SK-N-SH (cell line): ENCODE data around the gene CGN. TPM values are rescaled to one million over a fixed set of nuclear protein-coding genes. Genes with fewer than 3 reads are reported as not detected.

Experiments
- CTCF ChIA-PET: fragments of 300-600, 350-600 bp; formaldehyde crosslinking; extraction: SDS; loops from one replicate; lab custom pipeline; 2021; lab: Yijun Ruan, JAX
- POLR2A ChIA-PET: fragments of 350-600 bp; sonication (Branson Sonifier 250); formaldehyde crosslinking; extraction: SDS; loops from one replicate; lab custom pipeline; 2020; ENCODE audit warnings: antibody characterized with exemption, inconsistent platforms; lab: Yijun Ruan, JAX
- DNase-seq: peaks from one replicate; pipeline ENCODE4 v3.0.0; 2012
- H2AFZ ChIP-seq: fragments of 200-600 bp; sonication (generic); 2 replicates; pipeline ENCODE4 v1.8.1; 2016; ENCODE audit warnings: antibody characterized with exemption, mild to moderate bottlenecking, low read depth
- H3F3A ChIP-seq: fragments of 200-600 bp; sonication (generic); replicated peaks from 2 replicates; pipeline ENCODE3; 2016; ENCODE audit warnings: antibody characterized with exemption, mild to moderate bottlenecking; ENCODE audit not compliant: insufficient read depth
- H3K27ac ChIP-seq, 2 experiments: fragments of 200-500 bp in 1 of 2; fragments of 200-600 bp in 1 of 2; sonication (Bioruptor generic) in 1 of 2; sonication (generic), shearing (Covaris generic) in 1 of 2; 2 replicates each; pipeline versions ENCODE4 v1.5.1 to v1.6.1; 2014 to 2016; ENCODE audit warnings: low read depth in 2 of 2, inconsistent platforms in 1 of 2, low read length in 1 of 2, mild to moderate bottlenecking in 1 of 2, mixed read lengths in 1 of 2
- H3K27me3 ChIP-seq: fragments of 200-600 bp; sonication (generic), shearing (Covaris generic); 2 replicates; pipeline ENCODE4 v1.6.1; 2016; ENCODE audit warnings: mixed run types; ENCODE audit not compliant: insufficient read depth
- H3K36me3 ChIP-seq, 2 experiments: fragments of 200-500 bp in 1 of 2; fragments of 200-600 bp in 1 of 2; sonication (Bioruptor generic) in 1 of 2; sonication (generic) in 1 of 2; replicated peaks in 1 of 2; 2 replicates each; pipeline versions ENCODE3 to v1.5.1; 2014 to 2016; ENCODE audit warnings: low read length in 1 of 2, mild to moderate bottlenecking in 1 of 2; ENCODE audit not compliant: insufficient read depth in 2 of 2, control insufficient read depth in 1 of 2
- H3K4me1 ChIP-seq, 2 experiments: fragments of 200-500 bp in 1 of 2; fragments of 200-600 bp in 1 of 2; sonication (Bioruptor generic) in 1 of 2; sonication (generic), shearing (Covaris generic) in 1 of 2; 2 replicates each; pipeline versions ENCODE4 v1.5.1 to v1.6.1; 2014 to 2016; ENCODE audit warnings: low read depth in 1 of 2, low read length in 1 of 2, mixed run types in 1 of 2; ENCODE audit not compliant: insufficient read depth in 2 of 2, control insufficient read depth in 1 of 2
- H3K4me2 ChIP-seq: fragments of 200-600 bp; sonication (generic), shearing (Covaris generic); 2 replicates; pipeline ENCODE4 v1.6.1; 2017; ENCODE audit warnings: mixed run types
- H3K4me3 ChIP-seq, 2 experiments: fragments of 200-500 bp in 1 of 2; fragments of 200-600 bp in 1 of 2; sonication (Bioruptor generic) in 1 of 2; sonication (generic), shearing (Covaris generic) in 1 of 2; 2 replicates each; pipeline versions ENCODE4 v1.5.1 to v1.8.1; 2014 to 2016; ENCODE audit warnings: low read depth in 2 of 2, inconsistent platforms in 1 of 2, low read length in 1 of 2, mild to moderate bottlenecking in 1 of 2, mixed read lengths in 1 of 2, moderate library complexity in 1 of 2
- H3K79me2 ChIP-seq: fragments of 200-600 bp; sonication (generic); 2 replicates; pipeline ENCODE4 v1.8.1; 2017; ENCODE audit warnings: mild to moderate bottlenecking; ENCODE audit not compliant: insufficient read depth
- H3K9ac ChIP-seq: fragments of 200-600 bp; sonication (generic); 2 replicates; pipeline ENCODE4 v1.6.1; 2017; ENCODE audit warnings: mixed run types
- H3K9me2 ChIP-seq: fragments of 200-600 bp; sonication (generic); 2 replicates; pipeline ENCODE4 v1.6.1; 2017; ENCODE audit warnings: mixed run types
- H3K9me3 ChIP-seq: fragments of 200-600 bp; sonication (generic); 2 replicates; pipeline ENCODE4 v1.6.1; 2017; ENCODE audit warnings: mixed run types, mild to moderate bottlenecking, moderate library complexity
- H4K20me1 ChIP-seq: fragments of 200-600 bp; sonication (generic); 2 replicates; pipeline ENCODE4 v1.6.1; 2017; ENCODE audit warnings: mild to moderate bottlenecking, mixed run types; ENCODE audit not compliant: insufficient read depth
- ELF1 ChIP-seq: IDR thresholded peaks from 2 replicates; pipeline ENCODE4 v1.4.0; 2012
- FOSL2 ChIP-seq: IDR thresholded peaks from 2 replicates; pipeline ENCODE4 v1.4.0; 2012; ENCODE audit warnings: low read depth, mild to moderate bottlenecking, moderate library complexity, borderline replicate concordance
- GABPA ChIP-seq: IDR thresholded peaks from 2 replicates; pipeline ENCODE4 v1.4.0; 2012; ENCODE audit warnings: low read depth, mild to moderate bottlenecking
- JUND ChIP-seq: IDR thresholded peaks from 2 replicates; pipeline ENCODE4 v1.4.0; 2012
- MXI1 ChIP-seq: IDR thresholded peaks from 2 replicates; pipeline ENCODE4 v1.6.1; 2012; ENCODE audit warnings: mild to moderate bottlenecking, low read depth, low read length, improper control_type of control experiment
- NFIC ChIP-seq: IDR thresholded peaks from 2 replicates; pipeline ENCODE4 v1.4.0; 2012; ENCODE audit warnings: borderline replicate concordance
- RCOR1 ChIP-seq: fragments of 150-350 bp; IDR thresholded peaks from 2 replicates; pipeline ENCODE4 v1.6.1; 2017; ENCODE audit warnings: antibody characterized with exemption, low read length
- TCF12 ChIP-seq: IDR thresholded peaks from 2 replicates; pipeline ENCODE4 v1.4.0; 2012
- USF1 ChIP-seq: IDR thresholded peaks from 2 replicates; pipeline ENCODE4 v1.4.0; 2012; ENCODE audit warnings: low read depth, borderline replicate concordance
- USF2 ChIP-seq: fragments of 150-350 bp; IDR thresholded peaks from 2 replicates; pipeline ENCODE4 v1.6.1; 2017; ENCODE audit warnings: antibody characterized with exemption, low read length, low read depth, borderline replicate concordance
- ZBTB33 ChIP-seq: IDR thresholded peaks from 2 replicates; pipeline ENCODE4 v1.4.0; 2012; ENCODE audit warnings: low read depth, borderline replicate concordance
- WGBS: methylation state at CpG from one replicate; pipeline ENCODE4 v1.1.6; 2017; ENCODE audit warnings: low lambda C conversion rate; 5-methylcytosine and 5-hydroxymethylcytosine counted together
- polyA plus RNA-seq, 3 experiments: library from polyadenylated mRNA; depleted of rRNA; stranded (reverse); fragments of >200 nt; gene quantifications; 2 replicates each; pipeline ENCODE4 v1.2.3, GENCODE V29; 2012

The CGN gene
- polyA plus RNA-seq, 1 of the 3 experiments (the other 2 are of a cell fraction), result 0.36 TPM

- no peak for TF ChIP-seq ZBTB33
- TF ChIP-seq TCF12, result no peak
- no peak for TF ChIP-seq JUND
- no peak for TF ChIP-seq GABPA
- TF ChIP-seq MXI1, result no peak
- TF ChIP-seq RCOR1, result no peak
- TF ChIP-seq FOSL2, result no peak
- H3F3A ChIP-seq, result peaks cover 9% of the 10 kb centered on the region
- no peaks in the 10 kb centered on the region for H3K9me3 ChIP-seq
- H2AFZ ChIP-seq, result no peak overlapping the region
- H3K4me1 ChIP-seq, result peaks cover 4 to 32% of the 10 kb centered on the region in 2 experiments; a peak in 1 of 4 replicates
- no peak for DNase-seq
- no peak overlapping the region for H3K27ac ChIP-seq
- peak overlapping the region; percentile 98 for H3K4me2 ChIP-seq
- ChIA-PET POLR2A (interaction anchor here (1.1 to 1.5 kb wide), 2 partner anchors 8 to 28 kb away, joined by 3 to 10 read pairs; partner anchors contain the start of gene TUFT1), CTCF (interaction anchor here (1.0 to 2.1 kb wide), 6 partner anchors 15 to 68 kb away, joined by 3 to 5 read pairs (median 4); no protein-coding TSS in a partner anchor)
- H4K20me1 ChIP-seq, result no peaks in the 10 kb centered on the region
- H3K27me3 ChIP-seq, result peaks cover 15% of the 10 kb centered on the region; the same call in 1 of the 2 replicates
- 83% methylated on average over 4 of the region's 4 CpGs for WGBS
- H3K9me2 ChIP-seq, result no peaks in the 10 kb centered on the region
- H3K4me3 ChIP-seq, result peak overlapping the region in 1 of 2 experiments; percentile 78; a peak in 3 of 4 replicates
- H3K36me3 ChIP-seq, result no peaks in the 10 kb centered on the region
- no peak overlapping the region for H3K9ac ChIP-seq
- H3K79me2 ChIP-seq, result no peaks in the 10 kb centered on the region
These were observed 1.1 kb downstream of the CGN start for GRCh38 chr1:151512326-151512725.

GRCh38 chr1:151512801-151513625 is 1.8 kb downstream of the CGN start:
- no peaks in the 10 kb centered on the region for H3K36me3 ChIP-seq
- POLR2A ChIA-PET, result interaction anchor here (0.6 kb wide), 1 partner anchor 20 kb away, joined by 4 read pairs; no protein-coding TSS in a partner anchor
- TF ChIP-seq NFIC (no peak), USF2 (no peak), ELF1 (no peak), TCF12 (no peak), USF1 (no peak), MXI1 (no peak)
- CTCF ChIA-PET, result interaction anchor here (1.0 to 1.6 kb wide), 3 partner anchors 60 to 81 kb away, joined by 3 read pairs; no protein-coding TSS in a partner anchor
- 75% methylated on average over 7 of the region's 8 CpGs for WGBS
- H3K27me3 ChIP-seq, result peaks cover 15% of the 10 kb centered on the region; the same call in 1 of the 2 replicates
- H3K27ac ChIP-seq, result no peak overlapping the region
- H2AFZ ChIP-seq, result no peak overlapping the region
- no peak for DNase-seq
- H4K20me1 ChIP-seq, result no peaks in the 10 kb centered on the region
- H3K4me3 ChIP-seq, result no peak overlapping the region
- H3K9ac ChIP-seq, result no peak overlapping the region
- peaks cover 4 to 32% of the 10 kb centered on the region in 2 experiments; a peak in 1 of 4 replicates for H3K4me1 ChIP-seq
- H3K9me2 ChIP-seq, result no peaks in the 10 kb centered on the region
- no peaks in the 10 kb centered on the region for H3K9me3 ChIP-seq
- no peak overlapping the region for H3K4me2 ChIP-seq
- H3K79me2 ChIP-seq, result no peaks in the 10 kb centered on the region
- peaks cover 9% of the 10 kb centered on the region for H3F3A ChIP-seq
